Gastroesophageal sphincter (tissue), 4 donors: Measurements from ENCODE around the gene IER5L. TPM values are rescaled to one million over a fixed set of nuclear protein-coding genes. Genes with fewer than 3 reads are reported as not detected.

Experiments used
- ATAC-seq: fragments of 150-250 bp; one replicate; pipeline ENCODE4 v1.9.1; 2016; ENCODE audit warnings: mild to moderate bottlenecking, moderate library complexity
- H3K27ac ChIP-seq, 4 donors: fragments of 200-600 bp; sonication (generic) in 3 of 4; 1 replicate in 3 of 4; 2 replicates in 1 of 4; pipeline ENCODE4 v1.5.1; 2016 to 2019
- H3K27me3 ChIP-seq: fragments of 200-600 bp; sonication (generic); one replicate; pipeline ENCODE4 v1.5.1; 2019
- H3K36me3 ChIP-seq, 2 donors: fragments of 200-600 bp; sonication (generic); one replicate each; pipeline ENCODE4 v1.5.1; 2019; ENCODE audit warnings: control low read depth in 1 of 2
- H3K4me1 ChIP-seq, 3 donors: fragments of 200-600 bp; sonication (generic); 1 replicate in 2 of 3; 2 replicates in 1 of 3; pipeline ENCODE4 v1.5.1; 2016 to 2019; ENCODE audit warnings: control low read depth in 2 of 3
- H3K4me3 ChIP-seq, 2 donors: fragments of 200-600 bp; sonication (generic); one replicate each; pipeline ENCODE4 v1.5.1; 2019; ENCODE audit warnings: mild to moderate bottlenecking in 1 of 2, moderate library complexity in 1 of 2
- H3K9me3 ChIP-seq, 3 donors: fragments of 200-600 bp; sonication (generic); one replicate each; pipeline ENCODE4 v1.5.1; 2017 to 2019; ENCODE audit warnings: control low read depth in 2 of 3
- EP300 ChIP-seq: sonication (generic); formaldehyde crosslinking; IDR thresholded peaks from one replicate; pipeline ENCODE4 v1.6.1; 2017; ENCODE audit warnings: antibody characterized with exemption, mild to moderate bottlenecking
- POLR2A ChIP-seq, 2 donors: fragments of 450-650 bp; IDR thresholded peaks; one replicate each; pipeline ENCODE4 v1.6.1; 2017; ENCODE audit warnings: antibody characterized with exemption in 2 of 2, mild to moderate bottlenecking in 2 of 2, moderate library complexity in 1 of 2
- POLR2AphosphoS5 ChIP-seq: sonication (generic); formaldehyde crosslinking; IDR thresholded peaks from one replicate; pipeline ENCODE4 v1.6.1; 2017; ENCODE audit warnings: antibody characterized with exemption
- WGBS, 2 donors: methylation state at CpG; one replicate each; pipeline ENCODE4 v1.1.5; 2018; ENCODE audit warnings: low coverage in 1 of 2; 5-methylcytosine and 5-hydroxymethylcytosine counted together
- total RNA-seq, 4 donors: library from RNA; depleted of rRNA; stranded (reverse); fragments of >200 nt; gene quantifications; one replicate each; pipeline ENCODE4 v1.1.0, GENCODE V29; 2016
- TF ChIP-seq, protein P1 (sequence below), 4 experiments: fragments of 200-600 bp in 2 of 4; fragments of 450-650 bp in 2 of 4; sonication (generic) in 1 of 4; IDR thresholded peaks; one replicate each; pipeline ENCODE4 v1.5.1; 2017 to 2019; ENCODE audit warnings: antibody characterized with exemption in 4 of 4, mild to moderate bottlenecking in 2 of 4, moderate library complexity in 2 of 4

Gene IER5L
- total RNA-seq, 4 donors from 2014 or later = 7.4 to 14.3 (median 10.4) TPM

DNA sequence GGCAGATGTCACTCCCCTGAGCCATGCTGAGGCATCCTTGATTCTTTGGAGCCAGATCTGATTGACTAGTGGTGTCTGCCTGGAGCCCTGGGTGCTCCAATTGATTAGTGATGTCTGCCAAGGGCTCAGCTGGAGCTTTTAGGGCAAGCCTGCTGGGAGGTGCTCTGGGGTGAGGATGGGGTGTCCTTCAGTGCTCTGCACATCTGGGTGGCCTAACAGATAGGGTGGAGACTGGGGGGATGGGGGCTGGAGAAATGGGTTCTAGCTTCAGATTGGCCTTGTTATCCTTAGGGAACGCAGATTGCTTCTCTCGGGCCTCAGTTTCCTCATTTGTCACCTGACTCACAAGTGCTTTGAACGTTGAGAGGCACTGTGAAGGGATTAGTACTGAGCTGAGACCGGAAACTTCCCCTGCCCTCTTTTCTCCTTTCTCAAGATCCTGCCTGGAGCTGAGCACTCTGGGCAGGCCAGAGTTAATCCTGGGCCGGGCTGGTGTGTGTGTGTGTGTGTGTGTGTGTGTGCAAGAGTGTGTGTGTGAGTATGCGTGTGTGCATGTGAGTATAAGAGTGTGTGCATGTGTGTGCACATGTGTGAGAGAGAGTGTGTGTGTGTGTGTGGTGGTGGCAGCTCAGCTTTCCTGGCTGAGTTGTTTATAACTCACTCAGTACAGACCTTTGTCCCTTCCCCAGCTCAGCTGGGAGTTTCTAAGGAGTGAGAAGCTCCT lies 5.6 kb upstream of the IER5L start:
- WGBS, 2 donors = 78% methylated on average over 1 of the region's 6 CpGs; no CpG with 5 or more reads in 1 of the 2 donors
- H3K9me3 ChIP-seq = no peaks in the 10 kb centered on the region
- H3K4me3 ChIP-seq = no peak overlapping the region
- no peaks in the 10 kb centered on the region for H3K27me3 ChIP-seq
- H3K36me3 ChIP-seq = no peaks in the 10 kb centered on the region
- H3K4me1 ChIP-seq = peaks cover 0 to 14% (median under 1%) of the 10 kb centered on the region in 3 donors
- ATAC-seq = no peak
- H3K27ac ChIP-seq = no peak overlapping the region
- TF ChIP-seq POLR2A (IDR thresholded peaks at IDR 0.05) = no peak
- no peak for TF ChIP-seq EP300

DNA sequence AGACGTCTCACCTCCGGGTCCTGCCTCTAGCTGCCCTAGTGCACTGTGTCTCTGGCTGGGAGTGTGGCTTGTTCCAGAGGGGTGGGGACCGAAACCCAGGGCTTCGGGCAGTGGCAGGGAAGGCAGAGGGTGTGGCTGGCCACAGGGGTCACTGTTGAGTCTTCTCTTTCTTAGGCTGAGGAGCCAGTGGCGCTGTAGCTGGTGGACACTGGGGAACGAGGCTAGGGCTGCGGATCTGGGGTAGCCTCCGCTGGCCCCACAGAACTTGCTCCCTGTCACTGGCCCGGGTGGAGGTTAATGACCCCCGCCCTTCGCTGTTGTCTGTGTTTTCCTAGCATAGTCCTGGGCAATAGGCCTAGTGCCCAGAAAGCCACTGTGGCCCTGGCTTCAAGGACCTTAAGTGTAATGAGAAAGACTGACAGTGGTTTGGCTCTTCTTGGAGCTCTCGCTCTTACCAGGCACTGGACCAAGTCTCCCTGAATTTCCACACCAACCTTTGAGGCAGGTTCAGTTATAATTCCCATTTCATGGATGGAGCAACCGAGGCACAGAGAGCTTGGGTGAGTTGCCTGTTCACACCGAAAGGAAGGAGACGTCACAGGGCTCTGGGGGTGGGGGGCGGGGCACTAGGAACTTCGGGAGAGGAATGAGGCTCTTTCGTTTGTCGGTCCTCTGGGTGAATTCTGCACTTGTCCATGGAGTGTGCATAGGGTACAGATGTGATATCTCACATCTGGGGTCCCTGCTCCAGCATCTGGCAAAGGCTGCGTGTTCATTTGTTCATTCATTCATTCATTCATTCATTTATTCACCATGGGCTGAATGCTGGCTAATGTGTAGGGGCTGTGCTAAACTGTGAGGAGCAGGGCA lies 4.8 kb upstream of the IER5L start:
- Histone ChIP-seq H3K4me3 (no peak overlapping the region), H3K27ac (no peak overlapping the region), H3K27me3 (no peaks in the 10 kb centered on the region), H3K4me1 (peaks cover 2 to 20% (median 4%) of the 10 kb centered on the region in 3 donors), H3K9me3 (no peaks in the 10 kb centered on the region), H3K36me3 (no peaks in the 10 kb centered on the region)
- 70 to 81% methylated on average over 8 to 9 of the region's 20 CpGs for WGBS, 2 donors
- TF ChIP-seq POLR2A (IDR thresholded peaks at IDR 0.05) (no peak), POLR2AphosphoS5 (no peak), EP300 (no peak)
- TF ChIP-seq, protein P1, sequence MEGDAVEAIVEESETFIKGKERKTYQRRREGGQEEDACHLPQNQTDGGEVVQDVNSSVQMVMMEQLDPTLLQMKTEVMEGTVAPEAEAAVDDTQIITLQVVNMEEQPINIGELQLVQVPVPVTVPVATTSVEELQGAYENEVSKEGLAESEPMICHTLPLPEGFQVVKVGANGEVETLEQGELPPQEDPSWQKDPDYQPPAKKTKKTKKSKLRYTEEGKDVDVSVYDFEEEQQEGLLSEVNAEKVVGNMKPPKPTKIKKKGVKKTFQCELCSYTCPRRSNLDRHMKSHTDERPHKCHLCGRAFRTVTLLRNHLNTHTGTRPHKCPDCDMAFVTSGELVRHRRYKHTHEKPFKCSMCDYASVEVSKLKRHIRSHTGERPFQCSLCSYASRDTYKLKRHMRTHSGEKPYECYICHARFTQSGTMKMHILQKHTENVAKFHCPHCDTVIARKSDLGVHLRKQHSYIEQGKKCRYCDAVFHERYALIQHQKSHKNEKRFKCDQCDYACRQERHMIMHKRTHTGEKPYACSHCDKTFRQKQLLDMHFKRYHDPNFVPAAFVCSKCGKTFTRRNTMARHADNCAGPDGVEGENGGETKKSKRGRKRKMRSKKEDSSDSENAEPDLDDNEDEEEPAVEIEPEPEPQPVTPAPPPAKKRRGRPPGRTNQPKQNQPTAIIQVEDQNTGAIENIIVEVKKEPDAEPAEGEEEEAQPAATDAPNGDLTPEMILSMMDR (IDR thresholded peaks at IDR 0.05) = peak in 2 of 4 experiments; percentile 11 to 15
- no peak for ATAC-seq

DNA sequence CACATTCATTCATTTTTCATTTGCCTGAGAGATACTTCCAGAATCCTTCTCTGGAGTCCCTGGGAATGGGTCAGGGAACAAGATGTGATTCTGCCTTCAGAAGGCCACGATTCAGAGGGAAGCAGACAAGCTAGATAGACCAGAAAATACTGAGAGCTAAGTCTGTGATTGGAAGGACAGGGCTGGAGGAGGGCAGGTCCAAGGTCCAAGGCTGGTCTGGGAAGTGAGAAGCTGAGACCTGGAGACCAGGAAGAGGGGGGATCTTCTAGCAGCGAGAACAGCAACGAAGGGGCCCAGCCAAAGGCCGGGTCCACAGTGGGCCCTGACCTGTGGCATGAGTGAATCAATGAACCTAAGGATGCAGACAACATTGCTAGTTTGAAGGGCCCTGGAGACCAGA lies 4.1 kb upstream of the IER5L start:
- no peak for ATAC-seq
- Histone ChIP-seq H3K4me3 (no peak overlapping the region), H3K36me3 (no peaks in the 10 kb centered on the region), H3K4me1 (peaks cover 2 to 20% (median 4%) of the 10 kb centered on the region in 3 donors), H3K9me3 (no peaks in the 10 kb centered on the region), H3K27me3 (no peaks in the 10 kb centered on the region), H3K27ac (no peak overlapping the region)
- TF ChIP-seq, protein P1 (IDR thresholded peaks at IDR 0.05) = no peak
- WGBS, 2 donors = 92% methylated on average over 4 of the region's 4 CpGs; no CpG with 5 or more reads in 1 of the 2 donors

DNA sequence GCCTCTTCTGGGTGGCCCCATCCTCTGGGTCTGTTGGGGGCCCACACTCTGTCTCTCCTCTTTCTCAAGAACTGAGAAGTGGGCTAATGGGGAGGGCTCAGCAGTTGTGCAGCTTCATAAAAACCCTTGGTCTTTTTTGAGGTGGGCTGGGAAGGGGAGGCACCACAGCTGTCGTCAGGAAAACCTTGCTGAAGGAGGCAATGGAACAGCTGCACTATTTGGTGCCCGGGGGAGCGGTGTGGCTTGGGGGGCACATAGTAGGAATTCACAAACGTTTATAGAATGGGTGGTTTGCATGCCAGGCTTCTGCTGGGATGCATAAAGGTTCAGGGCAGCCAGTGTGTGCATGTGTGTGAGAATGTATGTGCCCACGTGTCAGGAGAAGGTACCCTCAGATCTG lies 3.2 kb upstream of the IER5L start:
- 75 to 100% methylated on average over 3 to 4 of the region's 5 CpGs for WGBS, 2 donors
- Histone ChIP-seq H3K27ac (no peak overlapping the region), H3K4me1 (peaks cover 2 to 20% (median 4%) of the 10 kb centered on the region in 3 donors), H3K27me3 (no peaks in the 10 kb centered on the region), H3K9me3 (no peaks in the 10 kb centered on the region), H3K36me3 (no peaks in the 10 kb centered on the region), H3K4me3 (no peak overlapping the region)
- TF ChIP-seq, protein P1 (IDR thresholded peaks at IDR 0.05) = no peak
- no peak for ATAC-seq

- H3K9me3 ChIP-seq = no peaks in the 10 kb centered on the region
- H3K4me1 ChIP-seq = peaks cover 2 to 40% (median 13%) of the 10 kb centered on the region in 3 donors
- no peak for ATAC-seq
- no peak for TF ChIP-seq POLR2AphosphoS5
- no peak for TF ChIP-seq EP300
- TF ChIP-seq, protein P1 (IDR thresholded peaks at IDR 0.05) = no peak
- no peak for TF ChIP-seq POLR2A (IDR thresholded peaks at IDR 0.05)
- H3K27ac ChIP-seq = peak overlapping the region in 1 of 4 donors; percentile 18
- 30 to 48% methylated on average over 7 to 8 of the region's 45 CpGs for WGBS, 2 donors
- no peaks in the 10 kb centered on the region for H3K27me3 ChIP-seq
- H3K36me3 ChIP-seq = no peaks in the 10 kb centered on the region
- peak overlapping the region in 1 of 2 donors; percentile 92 for H3K4me3 ChIP-seq
Observed at GRCh38 chr9:129178568-129179382, 714 bp upstream of the IER5L start.
